HG03521 (cell line): ENCODE results near the gene DYNC2I2.

ENCODE experiments used
- ATAC-seq: cut with Tn5 transposase; IDR thresholded peaks from one replicate; pipeline ENCODE4 v1.9.1; 2021; ENCODE audit warnings: mild to moderate bottlenecking, moderate library complexity; ENCODE audit not compliant: unreplicated experiment

The DYNC2I2 gene

DNA sequence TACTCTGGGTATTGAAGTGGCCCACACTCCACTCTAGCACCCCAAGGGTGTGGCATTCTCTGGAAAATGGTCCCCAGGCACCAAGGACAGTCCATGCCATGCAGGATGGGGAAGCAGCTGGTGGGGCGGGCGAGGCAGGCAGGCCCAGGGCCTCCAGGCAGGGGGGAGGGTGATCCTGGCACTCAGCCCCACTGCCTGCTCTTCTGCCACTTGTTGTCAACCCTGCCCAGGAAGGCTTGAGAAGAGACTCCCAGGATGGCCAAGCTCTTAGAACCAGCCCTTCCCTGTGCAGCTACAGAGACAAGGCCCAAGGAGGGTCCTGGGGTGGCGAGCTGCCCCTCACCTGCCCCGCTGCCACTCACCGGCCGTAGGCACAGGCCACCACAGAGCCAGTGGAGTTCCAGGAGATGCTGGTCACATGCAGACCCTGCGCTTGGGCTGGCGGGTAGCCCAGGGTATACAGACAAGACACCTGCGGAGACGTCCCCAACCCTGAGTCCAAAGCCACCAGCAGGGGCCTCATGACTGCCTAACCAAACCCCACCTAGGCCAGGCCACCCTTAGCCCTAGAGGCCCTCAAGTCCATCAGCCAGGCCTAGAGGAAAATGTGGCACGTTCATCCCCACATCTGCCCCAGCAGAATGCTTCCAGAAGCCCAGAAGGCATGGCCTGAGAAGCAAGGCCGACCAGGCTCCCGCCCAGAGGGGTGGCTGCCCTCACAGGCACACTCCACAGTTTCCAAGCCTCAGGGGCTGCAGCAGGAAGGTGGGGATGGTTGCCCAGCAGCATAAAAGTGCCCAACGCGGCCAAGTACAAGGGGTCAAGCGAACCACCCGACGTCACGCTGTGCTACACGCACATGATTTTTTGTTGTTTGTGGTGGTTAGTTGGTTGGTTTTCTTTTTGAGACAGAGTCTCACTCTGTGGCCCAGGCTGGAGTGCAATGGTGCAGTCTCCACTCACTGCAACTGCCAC lies 19.8 kb downstream of the DYNC2I2 start:
- ATAC-seq: no peak

DNA sequence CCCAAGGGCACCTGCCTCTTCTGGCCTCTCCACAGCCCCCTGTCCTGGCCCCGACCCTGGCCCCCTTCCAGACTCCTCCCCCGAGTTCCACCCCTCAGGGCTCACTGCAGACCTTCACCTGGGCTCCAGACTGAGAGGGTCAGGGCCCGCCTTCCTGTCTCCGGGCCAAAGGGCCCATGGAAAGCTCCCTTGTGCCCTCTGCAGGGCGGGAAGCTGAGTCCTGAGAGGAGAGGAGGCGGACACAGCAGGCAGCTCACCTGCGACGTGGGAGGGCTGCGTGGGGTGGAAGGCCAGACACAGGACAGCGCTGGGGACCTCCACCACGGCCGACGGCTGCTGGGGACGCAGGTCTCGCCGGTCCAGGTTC lies 20.6 kb downstream of the DYNC2I2 start:
- no peak for ATAC-seq

DNA sequence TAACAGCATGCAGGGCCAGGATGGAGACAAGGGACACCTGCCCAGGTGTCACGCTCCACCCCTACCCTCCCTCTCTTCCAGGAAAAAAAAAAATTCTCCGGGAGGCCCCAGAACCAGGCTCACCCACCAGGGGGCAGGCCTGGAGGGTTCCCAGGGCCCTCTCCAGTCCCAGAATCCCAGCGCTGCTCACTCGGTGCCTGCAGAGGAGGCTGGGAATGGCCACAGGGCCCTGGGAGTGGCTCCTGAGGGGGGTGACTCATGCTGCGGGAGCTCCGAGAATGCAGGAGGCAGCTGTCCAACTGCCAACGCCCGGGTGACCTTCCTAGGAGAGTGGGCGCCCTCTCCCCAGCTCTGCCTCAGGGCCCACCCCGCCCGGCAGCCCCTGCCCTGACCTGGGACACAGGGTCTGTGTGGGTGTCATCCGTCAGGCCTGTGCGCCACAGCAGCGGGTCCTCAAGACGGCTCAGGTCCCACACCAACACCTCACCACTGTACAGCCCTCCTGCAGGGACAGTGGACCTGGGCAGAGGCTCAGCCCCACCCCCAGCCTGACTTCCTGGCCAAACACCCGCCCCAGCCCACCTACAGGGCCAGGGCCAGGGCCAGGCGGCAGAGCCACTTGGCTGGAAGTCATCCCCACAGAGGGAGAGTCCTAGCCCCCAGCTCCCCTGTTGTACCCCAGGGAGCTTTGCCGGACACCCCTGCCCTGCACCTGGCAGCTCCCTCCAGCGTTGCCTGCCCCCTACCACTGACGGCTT lies 21.2 kb downstream of the DYNC2I2 start:
- no peak for ATAC-seq

DNA sequence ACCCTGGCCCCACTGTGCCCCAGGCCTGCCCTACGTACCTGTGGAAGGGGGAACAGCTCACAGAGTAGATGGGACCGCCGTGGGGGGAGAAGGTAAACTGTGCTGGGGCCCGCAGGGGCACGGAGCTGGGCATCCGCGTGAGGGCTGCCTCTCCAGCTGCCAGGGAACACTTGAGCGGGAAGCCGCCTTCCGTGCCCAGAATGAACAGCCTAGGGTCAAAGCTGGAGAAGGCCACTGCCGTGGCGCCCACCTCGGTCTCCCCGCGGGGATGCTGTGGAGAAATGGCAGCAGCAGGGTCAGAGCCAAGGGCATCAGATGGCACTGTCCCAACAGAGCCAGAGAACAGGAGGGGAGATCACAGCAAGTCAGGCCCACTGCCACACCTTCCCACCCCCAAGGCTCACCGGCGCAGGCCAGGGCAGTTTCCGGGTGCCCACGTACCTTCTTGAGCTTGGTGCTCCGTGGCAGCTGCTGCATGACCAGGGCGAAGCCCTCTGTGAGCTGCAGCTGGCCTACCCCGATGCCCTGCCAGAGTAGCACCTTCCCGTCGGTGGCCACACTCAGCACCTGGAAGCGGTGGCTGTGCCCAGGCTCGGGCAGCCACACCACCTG lies 21.9 kb downstream of the DYNC2I2 start:
- no peak for ATAC-seq

DNA sequence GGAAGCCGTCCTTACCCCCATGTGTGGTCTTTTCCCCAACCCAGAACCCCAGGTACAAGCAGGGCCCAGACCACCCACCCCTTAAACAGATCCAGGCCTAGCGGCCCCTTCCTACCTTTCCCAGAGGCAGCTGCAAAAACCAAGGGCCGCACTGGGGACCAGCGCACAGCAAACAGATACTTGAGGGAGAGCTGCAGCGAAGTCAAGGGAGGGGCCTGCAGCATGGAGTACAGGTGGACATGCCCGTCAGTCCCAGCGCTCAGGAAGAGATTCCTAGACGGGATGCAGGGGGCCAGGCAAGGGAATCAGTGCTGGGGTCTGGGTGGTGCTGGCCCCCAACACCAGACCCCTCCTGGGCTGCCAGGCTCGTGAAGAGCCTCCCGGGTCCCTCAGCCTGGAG lies 22.5 kb downstream of the DYNC2I2 start:
- ATAC-seq: no peak

DNA sequence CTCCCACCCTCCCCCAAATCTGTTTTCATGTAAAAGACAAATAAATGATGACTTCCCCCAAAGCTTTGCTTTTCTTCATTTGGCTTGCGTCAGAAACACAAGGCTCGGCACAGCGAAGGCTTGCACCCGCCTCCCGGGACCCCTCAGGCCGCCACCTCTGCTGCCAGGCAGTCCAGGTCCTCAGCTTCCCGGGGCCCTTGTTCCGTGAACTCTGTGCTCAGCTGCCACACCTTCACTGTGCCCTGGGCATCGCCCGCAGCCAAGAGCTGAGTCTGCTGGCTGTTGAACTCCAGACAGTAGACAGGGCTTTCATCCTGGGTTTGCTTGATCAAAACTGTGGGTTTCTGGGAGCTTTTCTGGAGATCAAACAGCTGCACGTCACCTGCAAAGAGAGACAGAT lies 23.0 kb downstream of the DYNC2I2 start:
- ATAC-seq: no peak

DNA sequence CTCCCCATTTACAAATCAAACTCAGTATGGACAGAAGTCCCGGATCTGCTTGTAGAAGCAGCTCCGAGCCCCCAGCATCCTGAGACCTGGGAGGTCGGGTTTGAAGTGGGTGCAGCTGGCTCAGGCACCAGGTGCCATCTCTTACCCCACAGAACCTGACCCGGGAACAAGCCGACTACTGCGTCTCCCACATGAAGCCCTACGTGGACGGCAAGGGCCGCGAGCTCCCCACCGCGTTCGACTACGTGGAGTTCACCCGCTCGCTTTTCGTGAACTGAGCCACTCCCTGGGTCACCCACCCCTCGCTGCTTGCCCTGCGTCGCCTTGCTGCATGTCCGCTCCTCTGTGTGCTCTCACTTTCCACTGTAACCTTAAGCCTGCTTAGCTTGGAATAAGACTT lies 23.6 kb downstream of the DYNC2I2 start:
- no peak for ATAC-seq

DNA sequence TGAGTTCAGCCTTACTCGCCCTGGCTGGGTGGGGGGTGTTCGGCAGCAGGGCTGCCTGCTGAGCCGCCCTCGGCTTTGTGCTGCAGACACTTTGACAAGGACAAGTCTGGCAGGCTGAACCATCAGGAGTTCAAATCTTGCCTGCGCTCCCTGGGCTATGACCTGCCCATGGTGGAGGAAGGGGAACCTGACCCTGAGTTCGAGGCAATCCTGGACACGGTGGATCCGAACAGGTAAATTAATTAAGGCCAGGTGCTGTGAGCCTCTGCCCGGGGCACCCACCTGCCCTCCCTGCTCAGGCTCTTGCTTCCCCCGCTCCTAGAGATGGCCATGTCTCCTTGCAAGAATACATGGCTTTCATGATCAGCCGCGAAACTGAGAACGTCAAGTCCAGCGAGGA lies 24.2 kb downstream of the DYNC2I2 start:
- ATAC-seq: no peak

DNA sequence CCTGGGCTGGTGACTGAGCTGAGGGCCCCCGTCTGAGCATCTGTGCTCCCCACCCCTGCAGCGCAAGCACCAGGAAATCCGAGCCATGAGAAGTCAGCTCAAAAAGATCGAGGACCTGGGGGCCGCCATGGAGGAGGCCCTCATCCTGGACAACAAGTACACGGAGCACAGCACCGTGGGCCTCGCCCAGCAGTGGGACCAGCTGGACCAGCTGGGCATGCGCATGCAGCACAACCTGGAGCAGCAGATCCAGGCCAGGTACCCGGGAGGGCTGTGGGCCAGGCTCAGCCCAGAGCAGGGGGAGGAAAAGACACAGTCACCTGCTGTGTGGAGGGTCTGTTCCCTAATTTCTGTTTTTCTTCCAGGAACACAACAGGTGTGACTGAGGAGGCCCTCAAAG lies 24.6 kb downstream of the DYNC2I2 start:
- no peak for ATAC-seq

DNA sequence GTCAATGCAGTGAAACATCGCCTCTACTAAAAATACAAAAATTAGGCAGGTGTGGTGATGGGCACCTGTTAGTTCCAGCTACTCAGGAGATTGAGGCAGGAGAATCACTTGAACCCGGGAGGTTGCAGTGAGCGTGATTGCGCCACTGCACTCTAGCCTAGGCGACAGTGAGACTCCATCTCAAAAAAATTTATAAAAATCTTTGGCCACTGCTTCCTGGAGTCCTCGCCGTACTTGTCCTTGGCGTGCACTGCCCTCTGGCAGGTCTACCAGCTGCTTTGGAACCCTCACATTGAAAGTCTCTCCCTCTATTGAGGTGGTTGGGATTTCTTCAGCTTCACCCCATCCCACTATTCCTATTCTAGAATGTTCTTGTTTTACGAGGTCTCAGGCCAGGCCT lies 25.0 kb downstream of the DYNC2I2 start:
- no peak for ATAC-seq

DNA sequence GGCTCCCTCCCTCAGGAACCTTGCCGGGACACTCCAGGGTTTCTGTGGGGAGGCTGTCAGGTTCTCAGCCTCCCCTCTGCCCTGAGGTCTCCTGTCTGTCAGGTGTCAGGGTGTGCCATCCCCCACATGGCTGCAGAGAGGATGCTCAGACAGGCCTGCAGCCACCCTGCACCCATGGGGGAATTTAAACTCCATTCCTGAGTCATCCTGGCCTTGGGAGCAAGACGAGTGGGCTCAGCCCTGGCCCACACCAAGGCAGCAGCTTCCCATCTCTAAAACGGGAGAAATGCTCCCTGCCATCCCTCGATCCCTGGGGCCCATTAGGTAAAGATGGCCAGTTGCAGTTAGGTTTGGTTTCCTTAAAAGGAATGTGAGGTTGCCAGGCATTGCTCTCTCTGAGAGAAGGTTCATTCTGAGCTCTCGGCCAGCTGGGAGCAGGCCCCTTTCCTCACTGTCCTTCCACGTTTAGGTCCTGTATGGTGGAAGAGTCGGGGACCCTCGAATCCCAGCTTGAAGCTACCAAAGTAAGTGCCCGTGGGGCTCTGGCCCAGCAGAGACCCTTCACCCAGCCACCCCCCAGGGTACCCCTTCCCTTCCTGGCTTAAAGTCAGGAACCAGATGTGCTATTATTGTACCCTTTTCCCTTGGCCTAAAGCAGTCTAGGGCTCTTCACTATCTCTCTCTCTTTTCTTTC lies 26.6 kb downstream of the DYNC2I2 start:
- no peak for ATAC-seq

DNA sequence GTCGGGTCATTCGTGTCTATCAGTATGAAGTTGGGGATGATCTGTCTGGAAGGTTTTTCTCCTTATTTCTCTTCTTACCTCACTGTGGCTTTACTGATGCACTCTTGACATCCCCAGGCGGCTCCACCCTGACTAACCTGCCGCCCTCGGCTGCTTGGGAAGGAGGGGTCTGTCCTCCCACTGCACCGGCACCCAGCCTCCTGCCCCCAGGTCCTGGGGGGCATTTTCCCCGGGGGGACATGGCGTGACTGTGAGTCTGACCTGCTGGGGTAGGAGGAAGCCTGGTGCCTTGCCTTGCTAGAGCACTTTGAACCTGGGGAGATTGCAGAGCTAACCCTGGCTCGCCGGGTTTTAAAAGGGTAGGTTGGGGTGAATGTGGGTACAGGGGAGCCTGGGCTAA lies 27.5 kb downstream of the DYNC2I2 start:
- no peak for ATAC-seq

DNA sequence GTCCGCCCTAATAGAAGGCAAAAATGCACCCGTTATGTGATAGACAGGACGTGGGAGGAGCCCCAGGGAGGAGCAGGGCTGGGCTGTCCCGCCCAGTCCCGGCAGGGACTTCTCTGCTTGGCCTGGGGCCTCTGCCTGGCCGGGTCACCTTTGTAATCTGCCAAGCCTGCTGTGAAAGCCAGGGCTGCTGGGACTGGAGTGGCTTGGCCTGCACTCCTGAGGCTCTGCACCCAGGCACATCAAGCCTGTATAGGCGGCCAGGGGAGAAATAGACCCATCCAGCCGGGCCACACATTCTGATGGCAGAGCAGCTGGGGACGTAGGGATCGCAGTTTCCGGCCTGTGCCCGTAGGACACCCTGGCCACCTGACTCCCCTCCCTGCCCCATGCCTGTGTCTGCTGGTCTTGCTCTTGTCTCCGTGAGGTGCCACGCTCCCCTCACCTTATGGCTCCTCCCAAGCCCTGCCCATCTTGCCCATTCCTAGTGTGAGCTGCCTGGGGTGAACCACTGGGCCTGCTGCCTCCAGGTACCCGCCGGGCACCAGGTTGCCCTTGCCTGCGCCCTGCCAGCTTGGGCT lies 28.1 kb downstream of the DYNC2I2 start:
- no peak for ATAC-seq

DNA sequence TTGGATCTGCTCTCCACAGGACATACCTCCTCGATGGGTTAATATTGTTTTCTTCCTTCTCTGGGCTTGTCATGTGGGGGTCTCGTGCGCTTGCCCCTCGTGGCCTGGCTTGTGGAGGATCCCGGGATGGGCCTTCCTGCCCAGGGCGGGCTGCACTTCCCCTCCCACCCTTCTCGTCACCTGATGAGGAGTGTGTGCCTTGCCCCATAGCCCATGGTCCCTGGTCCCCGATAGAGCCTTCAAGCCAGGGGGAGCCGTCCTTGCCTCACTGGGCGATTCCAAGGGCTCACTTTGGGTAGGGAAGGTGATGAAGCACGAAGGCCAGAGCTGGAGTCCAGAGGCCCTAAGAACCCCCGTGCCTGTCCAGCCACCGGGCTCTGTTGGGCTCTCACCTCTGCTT lies 28.7 kb downstream of the DYNC2I2 start:
- no peak for ATAC-seq

DNA sequence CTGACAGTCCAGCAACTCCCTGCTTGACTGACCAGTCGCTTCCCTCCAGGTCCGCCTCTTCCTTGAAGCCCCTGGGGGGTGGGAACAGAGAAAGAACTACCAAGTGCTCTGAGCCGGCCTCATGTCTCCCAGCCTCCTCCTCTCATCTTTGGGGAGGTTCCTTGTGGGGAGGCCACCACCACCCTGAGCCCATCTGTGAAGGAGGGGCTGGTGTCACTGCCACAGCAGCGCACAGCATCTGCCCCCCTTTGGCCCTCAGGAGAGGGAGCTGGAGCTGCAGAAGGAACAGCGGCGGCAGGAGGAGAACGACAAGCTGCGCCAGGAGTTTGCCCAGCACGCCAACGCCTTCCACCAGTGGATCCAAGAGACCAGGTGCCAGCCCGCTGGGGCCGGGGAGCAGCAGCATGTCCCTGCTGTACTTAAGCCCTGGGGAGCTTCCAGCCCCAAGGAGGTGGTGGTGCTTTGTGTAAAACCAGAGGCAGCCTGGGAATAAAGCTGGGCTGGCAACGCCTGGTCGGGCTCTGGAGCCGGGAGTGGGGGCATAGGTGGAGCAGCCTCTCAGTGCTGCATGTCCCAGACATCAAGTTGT lies 29.4 kb downstream of the DYNC2I2 start:
- no peak for ATAC-seq

DNA sequence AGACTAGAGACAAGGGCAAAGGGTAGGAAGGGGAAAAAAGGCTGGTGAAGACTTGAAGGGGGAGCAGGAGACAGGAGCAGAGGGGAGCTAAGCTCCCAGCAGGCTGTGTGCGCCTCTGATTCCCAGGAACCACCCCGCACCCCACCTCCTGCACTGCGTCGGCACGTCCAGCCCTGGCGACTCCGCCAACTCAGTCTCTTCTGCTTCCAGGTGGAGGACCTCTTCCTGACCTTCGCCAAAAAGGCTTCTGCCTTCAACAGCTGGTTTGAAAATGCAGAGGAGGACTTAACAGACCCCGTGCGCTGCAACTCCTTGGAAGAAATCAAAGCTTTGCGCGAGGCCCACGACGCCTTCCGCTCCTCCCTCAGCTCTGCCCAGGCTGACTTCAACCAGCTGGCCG lies 30.5 kb downstream of the DYNC2I2 start:
- no peak for ATAC-seq

DNA sequence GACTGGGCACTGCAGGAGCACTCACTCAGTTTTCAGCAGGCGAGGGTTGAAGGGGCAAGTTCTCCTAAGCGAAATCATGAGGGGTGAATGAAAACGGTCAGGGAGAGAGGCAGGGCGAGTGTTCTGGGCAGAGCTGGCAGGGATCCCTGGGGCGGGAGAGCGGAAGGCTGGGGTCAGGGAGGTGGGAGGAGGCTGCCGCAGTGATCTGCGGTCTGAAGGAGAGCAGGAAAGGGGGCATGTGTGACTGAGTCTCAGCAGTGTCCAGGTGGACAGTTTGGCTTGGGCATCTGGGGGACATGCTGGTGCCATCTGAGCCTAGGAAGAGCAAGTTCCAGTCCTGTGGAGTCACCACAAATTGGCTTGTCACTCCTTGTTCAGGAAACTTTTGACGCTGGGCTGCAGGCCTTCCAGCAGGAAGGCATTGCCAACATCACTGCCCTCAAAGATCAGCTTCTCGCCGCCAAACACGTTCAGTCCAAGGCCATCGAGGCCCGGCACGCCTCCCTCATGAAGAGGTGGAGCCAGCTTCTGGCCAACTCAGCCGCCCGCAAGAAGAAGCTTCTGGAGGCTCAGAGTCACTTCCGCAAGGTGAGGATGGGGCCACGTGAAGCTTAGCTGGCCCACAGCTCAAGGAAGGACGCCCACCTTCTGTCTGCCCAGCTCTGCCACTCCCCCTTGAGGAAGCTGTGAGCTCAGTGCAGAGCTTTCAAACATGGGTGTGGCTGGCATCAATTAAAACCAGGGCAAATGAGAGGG lies 31.1 kb downstream of the DYNC2I2 start:
- ATAC-seq: no peak

DNA sequence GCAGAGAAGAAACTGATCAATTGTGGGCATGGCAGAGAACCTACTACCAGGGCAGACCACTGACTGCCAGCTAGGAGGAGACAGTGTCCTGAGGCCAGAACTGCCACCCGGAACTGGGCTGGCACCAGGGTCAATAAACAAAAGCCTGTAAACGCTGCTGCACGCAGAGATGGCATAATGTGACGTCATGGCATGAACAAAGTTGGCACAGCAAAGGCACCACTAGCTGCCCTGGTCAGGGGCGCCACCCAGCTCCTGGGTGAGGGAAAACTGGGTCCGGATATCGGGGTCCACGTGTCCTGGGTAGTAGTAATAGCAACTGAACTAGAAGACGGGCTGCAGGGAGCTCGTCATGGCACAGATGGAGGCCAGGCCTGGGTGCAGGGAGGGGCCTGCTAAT lies 32.1 kb downstream of the DYNC2I2 start:
- ATAC-seq: no peak

DNA sequence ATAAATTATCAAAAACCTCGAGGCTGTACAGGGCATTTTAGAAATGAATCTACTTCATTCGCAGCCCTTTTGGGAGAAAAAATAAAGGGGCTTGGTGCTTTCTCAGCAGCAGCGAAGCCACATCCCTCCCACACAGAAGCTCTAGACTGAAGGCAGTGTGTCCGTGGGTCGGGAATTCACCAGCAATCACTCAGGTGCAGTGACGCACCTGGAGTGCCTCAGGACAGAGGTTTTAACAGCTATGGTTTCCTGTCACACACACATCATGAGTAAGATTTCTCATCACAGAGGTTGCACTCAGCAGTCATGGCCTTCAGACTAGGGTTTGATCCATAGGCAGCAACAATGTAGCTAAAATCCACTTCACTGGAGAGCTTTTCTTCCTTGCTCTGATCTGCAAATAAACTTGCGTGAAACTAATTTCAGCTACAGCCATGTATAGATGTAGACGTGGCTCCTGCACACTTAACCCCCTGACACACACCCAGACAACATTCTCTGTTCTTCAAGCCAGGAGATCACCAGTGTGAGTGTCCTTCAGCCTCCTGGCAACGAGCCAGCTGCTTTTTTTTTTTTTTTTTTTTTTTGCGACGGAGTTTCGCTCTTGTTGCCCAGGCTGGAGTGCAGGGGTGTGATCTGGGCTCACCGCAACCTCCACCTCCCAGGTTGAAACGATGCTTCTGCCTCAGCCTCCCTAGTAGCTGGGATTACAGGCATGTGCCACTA lies 34.8 kb downstream of the DYNC2I2 start:
- ATAC-seq: no peak
